HL-60/S4 treated with phorbol 12-myristate 13-acetate at 8.2 ng/mL for 4 days and 3 days (cell line): ENCODE measurements around the gene F2R.

ENCODE experiments used
- in situ Hi-C: fragments of 300-500 bp; cut with MboI; formaldehyde crosslinking; loops from 2 replicates; pipeline ENCODE4 v1.15.0; 2022; ENCODE audit warnings: low sequenced_read_pairs

The F2R gene

GRCh38 chr5:76690037-76690679 is 25.8 kb upstream of the F2R start:
- in situ Hi-C loops: no loop called here

DNA sequence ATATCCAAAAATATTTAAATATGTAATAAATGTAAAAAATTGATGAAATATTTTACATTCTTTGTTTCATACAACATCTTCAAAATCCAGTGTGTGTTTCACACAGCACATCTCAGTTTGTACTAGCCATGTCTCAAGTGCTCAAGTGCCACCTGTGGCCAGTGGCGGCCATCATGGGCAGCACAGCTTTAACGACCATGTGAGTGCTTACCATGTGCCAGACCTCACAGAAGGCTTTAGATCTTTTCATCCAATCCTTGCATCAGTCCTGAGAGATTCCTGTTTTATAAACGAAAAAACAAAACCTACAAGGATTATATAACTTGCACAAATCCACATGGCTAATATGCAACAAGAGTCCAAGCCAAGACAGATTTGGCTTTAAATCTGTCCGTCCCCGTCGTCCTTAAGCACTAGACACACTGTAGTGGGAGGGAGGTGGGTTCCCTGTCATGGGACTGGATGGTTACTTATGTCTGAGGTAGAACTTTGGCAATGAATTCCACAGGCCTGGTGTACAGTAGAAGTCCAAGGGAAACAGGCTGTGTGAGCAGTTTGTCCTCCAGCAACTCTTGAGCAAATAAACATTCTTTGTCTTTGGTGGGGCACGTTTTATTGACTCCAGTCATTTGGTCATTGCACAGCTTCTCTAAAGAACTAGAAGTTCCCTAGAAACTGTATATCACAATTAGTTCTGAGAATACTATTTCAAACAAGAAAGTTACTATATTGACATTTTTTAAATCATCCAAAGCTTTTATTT is 25.0 kb upstream of the F2R start:
- in situ Hi-C loops: no loop called here

- in situ Hi-C loops: no loop called here
Measured at GRCh38 chr5:76691467-76692273, 24.3 kb upstream of the F2R start.

- in situ Hi-C loops: no loop called here
Measured at GRCh38 chr5:76692274-76692540, 23.7 kb upstream of the F2R start.

GRCh38 chr5:76692651-76693050 is 23.3 kb upstream of the F2R start:
- in situ Hi-C loops: no loop called here

- in situ Hi-C loops: no loop called here
Measured at GRCh38 chr5:76693141-76693540, 22.8 kb upstream of the F2R start.

DNA sequence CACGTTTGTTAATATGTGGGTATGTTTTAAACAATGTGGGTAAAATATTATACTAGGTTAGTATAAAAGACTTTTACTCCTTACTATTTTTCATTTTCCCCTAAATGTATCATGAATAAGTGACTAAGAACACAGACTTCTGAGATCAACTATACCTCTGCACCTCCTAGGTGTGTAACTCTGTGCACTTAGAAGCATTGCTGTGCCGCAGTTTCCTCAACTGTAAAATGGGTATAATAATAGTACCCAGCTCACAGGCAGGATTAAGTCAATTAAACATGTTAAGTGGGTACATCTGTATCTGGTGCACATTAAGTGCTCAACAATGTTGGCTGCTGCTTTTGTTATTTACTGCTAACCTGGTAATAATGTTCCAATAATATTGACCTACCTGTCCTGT is 21.6 kb upstream of the F2R start:
- in situ Hi-C loops: no loop called here

DNA sequence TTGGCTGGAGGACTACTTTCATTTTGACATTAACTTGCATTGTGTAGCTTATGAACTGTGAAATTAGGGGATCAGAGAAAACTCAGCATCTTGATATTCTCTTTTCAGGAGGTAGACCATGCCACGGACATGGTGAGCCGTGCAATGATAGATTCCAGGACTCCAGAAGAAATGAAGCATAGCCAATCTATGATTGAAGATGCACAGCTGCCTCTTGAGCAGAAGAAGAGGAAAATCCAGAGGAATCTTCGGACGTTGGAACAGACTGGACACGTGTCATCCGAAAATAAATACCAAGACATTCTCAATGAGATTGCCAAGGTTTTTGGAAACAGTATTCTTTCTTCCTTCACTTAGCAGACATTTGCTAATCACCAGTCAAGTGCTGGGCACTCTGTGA is 20.6 kb upstream of the F2R start:
- in situ Hi-C loops: no loop called here

DNA sequence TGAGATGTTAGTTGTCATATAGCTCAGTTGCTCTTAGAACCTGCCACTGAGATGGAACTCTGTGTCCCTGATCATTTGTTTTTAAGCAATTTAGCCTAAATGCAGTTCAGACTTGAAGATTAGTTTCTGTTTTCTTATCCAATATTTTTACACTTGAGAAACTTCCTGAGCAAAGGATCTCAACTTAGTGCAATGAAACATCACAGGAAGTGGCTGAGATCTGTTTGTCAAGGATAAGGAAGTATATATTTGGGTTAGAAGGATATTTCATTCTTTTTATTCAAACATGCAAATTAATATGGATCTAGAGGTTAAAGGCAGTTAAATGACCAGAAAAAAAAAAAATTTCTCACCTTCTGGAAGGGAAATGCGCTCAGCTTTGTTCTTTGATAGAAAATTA is 19.7 kb upstream of the F2R start:
- in situ Hi-C loops: no loop called here

GRCh38 chr5:76697670-76698069 is 18.3 kb upstream of the F2R start:
- in situ Hi-C loops: no loop called here

GRCh38 chr5:76700571-76700970 is 15.4 kb upstream of the F2R start:
- in situ Hi-C loops: no loop called here

DNA sequence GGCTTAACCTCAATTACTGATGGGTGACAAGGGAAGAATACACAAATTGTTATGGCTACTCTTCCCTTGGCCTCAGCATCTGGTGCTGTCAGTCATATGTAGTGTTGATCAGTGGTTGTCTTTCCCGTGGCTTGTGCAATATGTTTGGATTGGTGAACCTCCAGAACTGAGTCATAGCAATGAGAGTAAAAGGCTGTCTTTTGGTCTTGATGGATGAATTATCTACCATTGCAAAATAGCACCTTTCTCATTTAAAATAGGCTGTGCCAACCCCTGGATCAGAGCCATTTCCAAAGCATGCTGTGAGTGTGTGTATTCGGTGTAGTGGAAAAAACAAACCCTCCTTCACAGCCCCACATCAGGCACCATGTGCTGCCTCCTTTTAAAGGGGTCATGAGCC is 14.6 kb upstream of the F2R start:
- in situ Hi-C loops: no loop called here

DNA sequence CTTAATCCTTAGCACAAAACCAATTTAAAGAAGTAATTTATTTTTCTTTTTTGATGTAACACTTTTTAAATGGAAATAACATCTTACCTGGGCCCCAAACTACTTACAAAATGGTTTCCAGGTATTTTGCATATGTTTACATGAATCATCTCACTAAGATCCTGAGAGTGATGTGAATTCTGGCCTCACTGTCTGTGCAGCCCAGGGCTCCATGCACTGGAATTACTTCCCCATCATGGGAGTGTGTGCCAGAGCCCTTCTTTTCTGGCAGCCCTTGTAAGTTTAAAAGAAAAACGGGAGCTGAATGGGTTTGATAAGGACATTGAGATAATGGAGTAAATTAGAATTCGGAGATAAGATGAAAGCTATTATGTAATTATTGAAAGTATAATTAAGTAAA is 12.2 kb upstream of the F2R start:
- in situ Hi-C loops: no loop called here

GRCh38 chr5:76704131-76704663 is 11.7 kb upstream of the F2R start:
- in situ Hi-C loops: no loop called here

- in situ Hi-C loops: no loop called here
Measured at GRCh38 chr5:76705574-76705973, 10.4 kb upstream of the F2R start.

DNA sequence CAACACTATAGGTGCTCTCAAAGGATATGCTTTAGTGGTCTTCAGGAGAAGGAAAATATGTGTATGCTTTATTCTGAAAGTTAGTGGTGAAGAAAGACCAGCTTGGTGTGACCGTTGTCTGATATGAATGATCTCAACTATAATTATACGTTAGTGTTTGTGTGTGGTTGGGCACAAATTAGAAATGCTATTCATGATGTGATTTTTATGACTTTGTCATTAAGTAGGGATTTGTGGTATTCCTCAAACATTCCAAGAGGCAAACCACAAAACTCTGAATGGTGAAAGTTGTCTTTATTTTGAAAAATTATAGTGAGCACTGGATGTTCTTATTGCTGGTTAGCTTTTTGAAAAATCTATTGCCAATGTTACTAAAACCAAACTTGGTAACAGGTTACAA is 6.2 kb upstream of the F2R start:
- in situ Hi-C loops: no loop called here

- in situ Hi-C loops: no loop called here
Measured at GRCh38 chr5:76710991-76711390, 4.9 kb upstream of the F2R start.

DNA sequence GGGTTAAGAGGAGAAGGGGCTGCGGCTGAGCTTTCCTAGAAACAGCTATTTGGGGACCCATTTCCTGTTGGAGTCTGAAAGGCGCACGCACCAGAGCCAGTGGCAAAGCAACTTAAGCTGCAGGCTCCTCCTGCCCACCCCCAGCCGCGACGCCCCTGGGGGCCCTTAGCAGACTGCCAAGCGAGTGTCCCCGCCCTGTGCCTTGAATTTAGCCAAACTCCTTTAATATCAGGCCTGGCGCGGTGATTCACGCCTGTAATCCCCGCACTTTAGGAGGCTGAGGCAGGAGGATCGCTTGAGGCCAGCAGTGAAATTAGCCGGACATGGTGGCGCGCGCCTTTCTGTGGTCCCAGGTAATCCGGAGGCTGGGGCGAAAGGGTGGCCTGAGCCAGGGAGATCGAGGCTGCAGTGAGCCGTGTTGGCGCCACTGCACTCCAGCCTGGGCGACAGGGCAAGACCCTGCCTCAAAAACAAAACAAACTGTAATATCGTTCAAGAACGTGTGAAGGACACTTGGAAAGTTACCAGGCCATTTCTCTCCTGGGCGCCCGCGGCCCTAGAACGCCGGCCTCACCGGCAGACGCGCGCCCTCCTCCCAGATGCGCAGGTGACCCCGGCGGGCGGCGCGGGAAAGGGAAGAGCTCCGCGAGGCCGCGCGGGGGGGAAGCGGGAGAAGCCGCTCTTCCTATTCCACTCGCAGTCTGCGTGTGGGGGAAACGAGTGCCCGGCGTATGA is 1.0 kb upstream of the F2R start:
- in situ Hi-C loops: no loop called here

DNA sequence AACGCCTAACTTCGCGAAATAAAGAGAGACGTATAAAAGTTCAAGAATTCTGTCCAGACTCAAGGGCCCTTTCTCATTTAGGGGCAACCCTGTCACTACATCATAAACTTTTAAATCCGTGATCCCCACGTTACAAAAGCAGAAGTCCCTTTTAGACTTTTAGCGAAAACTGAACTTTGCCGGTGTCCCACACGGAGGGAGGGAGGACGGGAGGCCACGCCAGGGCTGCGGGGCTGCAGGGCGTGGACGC is 515 bp upstream of the F2R start:
- in situ Hi-C loops: no loop called here

DNA sequence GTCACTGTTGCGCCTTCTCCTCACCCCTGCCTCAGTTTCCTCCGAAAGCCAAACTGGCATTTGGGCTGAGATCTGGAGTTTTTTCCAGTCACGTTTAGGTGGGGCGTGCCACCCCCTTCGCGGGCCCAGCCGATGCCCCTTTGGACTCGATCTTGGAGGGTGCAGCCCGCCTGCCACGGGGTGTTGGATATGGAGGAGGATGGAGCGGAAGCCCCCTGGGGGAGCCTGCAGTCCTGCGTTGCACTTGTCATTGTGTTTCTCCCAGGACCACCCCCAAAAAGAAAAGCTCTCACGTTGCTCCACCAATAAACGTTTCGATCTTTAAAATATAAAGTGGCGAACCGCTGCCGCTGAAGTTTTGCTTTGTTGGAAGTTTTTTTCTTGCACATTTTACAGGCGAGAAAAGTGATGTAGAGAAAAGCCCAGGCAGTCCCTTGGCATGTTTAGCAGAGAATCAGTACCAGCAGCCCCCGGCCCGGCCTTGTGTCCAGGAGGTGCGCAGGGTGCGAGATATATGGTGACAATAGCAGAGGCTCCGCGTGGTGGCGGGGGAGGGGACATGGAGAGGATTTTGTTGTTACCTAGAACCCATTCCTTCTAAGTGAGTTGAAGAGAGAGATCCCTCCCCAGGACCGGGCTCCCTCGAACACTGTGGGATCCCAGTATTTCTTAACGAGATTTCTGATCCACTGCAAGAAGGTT is 681 bp downstream of the F2R start:
- in situ Hi-C loops: no loop called here
